ENCODE results near the gene PLXND1.

PLXND1 gene

DNA sequence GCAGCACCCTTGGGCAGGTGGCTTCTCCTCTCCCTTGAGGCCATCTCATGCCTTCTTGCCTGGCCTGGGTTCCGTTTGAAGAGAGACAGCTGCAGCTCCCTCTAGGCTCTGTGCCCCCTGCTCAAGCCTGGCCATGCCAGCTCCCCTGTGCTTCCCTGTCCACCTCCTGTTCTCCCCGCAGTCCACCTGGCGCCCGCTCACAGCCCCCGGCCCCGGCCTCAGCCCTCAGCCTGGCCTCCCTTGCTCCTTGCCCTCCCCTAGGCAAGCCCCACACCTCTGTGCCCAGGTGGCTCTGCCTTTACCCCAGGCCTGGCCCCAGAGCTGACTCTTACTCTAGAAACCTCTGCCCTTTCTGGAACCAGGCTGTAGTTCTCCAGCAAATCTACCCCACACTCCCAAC is 91.9 kb downstream of the PLXND1 start:
- Histone ChIP-seq H3K4me3 (no peak overlapping the region), H3K27ac (no peak overlapping the region)
- TF ChIP-seq, protein P1, sequence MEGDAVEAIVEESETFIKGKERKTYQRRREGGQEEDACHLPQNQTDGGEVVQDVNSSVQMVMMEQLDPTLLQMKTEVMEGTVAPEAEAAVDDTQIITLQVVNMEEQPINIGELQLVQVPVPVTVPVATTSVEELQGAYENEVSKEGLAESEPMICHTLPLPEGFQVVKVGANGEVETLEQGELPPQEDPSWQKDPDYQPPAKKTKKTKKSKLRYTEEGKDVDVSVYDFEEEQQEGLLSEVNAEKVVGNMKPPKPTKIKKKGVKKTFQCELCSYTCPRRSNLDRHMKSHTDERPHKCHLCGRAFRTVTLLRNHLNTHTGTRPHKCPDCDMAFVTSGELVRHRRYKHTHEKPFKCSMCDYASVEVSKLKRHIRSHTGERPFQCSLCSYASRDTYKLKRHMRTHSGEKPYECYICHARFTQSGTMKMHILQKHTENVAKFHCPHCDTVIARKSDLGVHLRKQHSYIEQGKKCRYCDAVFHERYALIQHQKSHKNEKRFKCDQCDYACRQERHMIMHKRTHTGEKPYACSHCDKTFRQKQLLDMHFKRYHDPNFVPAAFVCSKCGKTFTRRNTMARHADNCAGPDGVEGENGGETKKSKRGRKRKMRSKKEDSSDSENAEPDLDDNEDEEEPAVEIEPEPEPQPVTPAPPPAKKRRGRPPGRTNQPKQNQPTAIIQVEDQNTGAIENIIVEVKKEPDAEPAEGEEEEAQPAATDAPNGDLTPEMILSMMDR (IDR thresholded peaks at IDR 0.05) = no peak
- DNase-seq (ENCODE audit: low spot score) = no peak

DNA sequence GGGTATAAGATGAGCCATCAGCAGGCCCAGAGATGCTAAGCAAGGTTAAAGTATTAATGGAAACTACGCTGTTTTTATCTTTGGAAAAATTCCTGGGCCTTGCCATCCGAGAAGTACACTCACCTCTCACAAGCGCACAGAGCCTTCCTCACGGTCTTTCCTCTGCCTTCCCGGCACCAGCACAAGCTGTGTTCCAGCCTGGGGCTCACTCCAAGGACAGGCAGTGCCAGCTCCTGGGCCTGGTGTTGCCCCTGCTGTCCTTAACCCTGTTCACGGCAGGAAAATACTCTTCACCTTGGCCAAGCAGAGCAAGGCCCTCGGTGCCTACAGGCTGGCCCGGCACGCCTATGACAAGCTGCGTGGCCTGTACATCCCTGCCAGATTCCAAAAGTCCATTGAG is 92.4 kb downstream of the PLXND1 start:
- TF ChIP-seq, protein P1 (IDR thresholded peaks at IDR 0.05) = no peak
- Histone ChIP-seq H3K27ac (no peak overlapping the region), H3K4me3 (no peak overlapping the region)
- no peak for DNase-seq (ENCODE audit: low spot score)

DNA sequence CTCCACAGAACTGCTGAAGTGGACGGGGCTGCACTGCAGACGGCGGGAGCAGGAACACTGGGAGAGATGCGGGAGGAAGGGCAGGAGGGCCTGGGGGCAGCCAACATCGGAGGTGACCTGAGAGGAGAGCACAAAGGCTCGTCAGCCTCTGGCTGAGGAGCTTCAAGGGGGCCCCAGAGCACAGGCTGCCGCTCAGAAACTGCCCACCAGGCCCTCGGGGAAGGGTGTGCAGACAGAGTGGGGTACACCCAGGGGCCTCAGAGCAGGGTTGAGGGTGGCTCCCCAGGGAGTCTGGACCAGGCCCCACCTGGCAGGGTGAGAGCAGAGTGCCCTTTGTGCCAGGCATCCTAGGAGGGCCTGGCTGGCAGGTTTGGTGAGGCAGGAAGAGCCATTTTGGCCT is 92.8 kb downstream of the PLXND1 start:
- Histone ChIP-seq H3K4me3 (no peak overlapping the region), H3K27ac (no peak overlapping the region)
- TF ChIP-seq, protein P1 (IDR thresholded peaks at IDR 0.05) = no peak
- no peak for DNase-seq (ENCODE audit: low spot score)

GRCh38 chr3:129512595-129512994 is 93.9 kb downstream of the PLXND1 start:
- Histone ChIP-seq H3K4me3 (no peak overlapping the region), H3K27ac (no peak overlapping the region)
- no peak for DNase-seq (ENCODE audit: low spot score)
- TF ChIP-seq, protein P1 (IDR thresholded peaks at IDR 0.05) = no peak

DNA sequence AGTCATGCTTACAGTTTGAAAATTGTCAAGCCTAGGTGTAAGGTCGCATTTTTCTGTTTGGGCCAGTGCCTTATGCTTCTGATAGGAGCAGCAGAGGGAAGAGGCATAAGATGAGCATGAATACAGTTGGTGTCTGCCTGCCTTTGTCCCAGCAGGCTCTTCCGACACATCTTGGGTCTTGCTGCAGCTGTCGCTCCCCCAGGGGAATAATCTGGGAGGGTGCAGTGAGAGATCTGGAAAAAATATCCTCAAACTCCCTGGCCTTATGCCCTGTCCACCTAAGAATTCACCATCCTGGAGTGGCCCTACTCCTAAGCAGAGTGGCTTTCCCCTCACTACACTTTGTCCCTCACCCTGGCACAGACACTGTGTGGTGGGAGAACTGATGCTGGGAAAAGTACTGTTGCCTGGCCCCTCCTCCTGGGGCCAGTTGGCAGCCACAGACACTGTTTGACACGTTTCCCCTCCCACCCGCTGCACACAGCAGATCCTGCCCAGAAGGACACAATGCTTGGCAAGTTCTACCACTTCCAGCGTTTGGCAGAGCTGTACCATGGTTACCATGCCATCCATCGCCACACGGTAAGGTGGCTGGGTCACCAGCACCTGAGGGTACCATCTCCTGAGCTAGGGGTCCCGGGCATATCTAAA is 99.2 kb downstream of the PLXND1 start:
- no peak for DNase-seq (ENCODE audit: low spot score)
- Histone ChIP-seq H3K4me3 (no peak overlapping the region), H3K27ac (no peak overlapping the region)
- TF ChIP-seq, protein P1 (IDR thresholded peaks at IDR 0.05) = no peak

GRCh38 chr3:129506231-129506742 is 100.2 kb downstream of the PLXND1 start:
- DNase-seq (ENCODE audit: low spot score) = no peak
- TF ChIP-seq, protein P1 (IDR thresholded peaks at IDR 0.05) = no peak
- no peak overlapping the region for H3K27ac ChIP-seq
- H3K4me3 ChIP-seq = no peak overlapping the region

DNA sequence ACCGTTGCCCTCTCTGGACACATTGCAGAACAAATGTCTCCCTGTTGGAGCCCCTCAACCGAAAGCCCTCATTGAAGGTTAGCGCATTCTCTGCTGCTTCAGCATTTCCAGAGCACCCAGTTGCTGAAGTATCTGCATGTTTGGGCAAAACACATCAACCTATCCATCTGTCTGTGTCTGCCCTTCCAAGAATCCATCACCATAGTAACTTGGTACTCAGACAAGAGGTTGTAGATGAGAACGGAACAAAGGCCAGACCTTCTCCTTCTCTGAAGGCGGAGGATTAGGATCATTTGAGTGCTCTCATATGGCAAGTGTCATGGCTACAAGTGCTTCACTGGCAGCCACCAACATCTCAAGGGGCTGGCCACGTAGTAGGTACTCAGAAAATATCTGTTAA is 101.1 kb downstream of the PLXND1 start:
- TF ChIP-seq, protein P1 (IDR thresholded peaks at IDR 0.05) = no peak
- DNase-seq (ENCODE audit: low spot score) = no peak
- H3K27ac ChIP-seq = peak overlapping the region in 1 of 2 donors; percentile 59

More for the DNA sequence above, 101.1 kb downstream of the PLXND1 start:
- H3K4me3 ChIP-seq = no peak overlapping the region
